HEK293 (cell line): ENCODE results near the gene SRBD1.

Experiments
- CTCF ChIA-PET: fragments of 350-600 bp; formaldehyde crosslinking; extraction: SDS; loops from one replicate; lab custom pipeline; 2021; ENCODE audit warnings: antibody characterized with exemption; lab: Yijun Ruan, JAX
- POLR2A ChIA-PET: fragments of 300-600 bp; formaldehyde crosslinking; extraction: SDS; loops from one replicate; lab custom pipeline; 2020; ENCODE audit warnings: antibody characterized with exemption, inconsistent platforms; lab: Yijun Ruan, JAX
- H3K27ac ChIP-seq: fragments of 200-500 bp; sonication (Bioruptor generic); 2 replicates; pipeline ENCODE4 v1.5.1; 2014; ENCODE audit warnings: low read depth, low read length, control low read depth, inconsistent platforms; ENCODE audit errors: extremely low read depth
- H3K36me3 ChIP-seq, 2 experiments: fragments of 200-500 bp in 1 of 2; sonication (Bioruptor generic) in 1 of 2; 1 replicate in 1 of 2; 2 replicates in 1 of 2; pipeline ENCODE4 v1.5.1; 2014 to 2017; ENCODE audit warnings: inconsistent platforms in 2 of 2, low read length in 2 of 2; ENCODE audit not compliant: control insufficient read depth in 2 of 2, insufficient read depth in 1 of 2
- H3K4me1 ChIP-seq: fragments of 200-500 bp; sonication (Bioruptor generic); 2 replicates; pipeline ENCODE4 v1.5.1; 2014; ENCODE audit warnings: mild to moderate bottlenecking, low read length, inconsistent platforms; ENCODE audit not compliant: control insufficient read depth, insufficient read depth
- H3K4me3 ChIP-seq: 2 replicates; pipeline ENCODE4 v1.5.1; 2011; ENCODE audit warnings: low read depth, mild to moderate bottlenecking, control low read depth, low read length, moderate library complexity
- H3K9me3 ChIP-seq: fragments of 200-500 bp; sonication (Bioruptor generic); 2 replicates; pipeline ENCODE4 v1.5.1; 2014; ENCODE audit warnings: low read depth, low read length, inconsistent platforms; ENCODE audit not compliant: control insufficient read depth, insufficient read depth
- ELK4 ChIP-seq: IDR thresholded peaks from 2 replicates; pipeline ENCODE4 v1.6.1; 2011; ENCODE audit warnings: mild to moderate bottlenecking, low read depth, low read length, borderline replicate concordance
- FEZF1 ChIP-seq: fragments of 450-650 bp; formaldehyde crosslinking; IDR thresholded peaks from 2 replicates; pipeline ENCODE4 v1.5.1; 2016; ENCODE audit warnings: missing biosample characterization, missing genetic modification characterization
- GLIS1 ChIP-seq: fragments of 450-650 bp; formaldehyde crosslinking; IDR thresholded peaks from 2 replicates; pipeline ENCODE4 v1.5.1; 2016; ENCODE audit warnings: missing biosample characterization, missing genetic modification characterization
- IKZF3 ChIP-seq: fragments of 450-650 bp; IDR thresholded peaks from 2 replicates; pipeline ENCODE4 v1.5.0; 2018; ENCODE audit warnings: missing biosample characterization, mild to moderate bottlenecking, missing genetic modification characterization, moderate library complexity
- PRDM1 ChIP-seq: fragments of 450-650 bp; formaldehyde crosslinking; IDR thresholded peaks from 2 replicates; pipeline ENCODE4; 2016; ENCODE audit warnings: missing biosample characterization, missing genetic modification characterization
- SCRT2 ChIP-seq: fragments of 450-650 bp; formaldehyde crosslinking; IDR thresholded peaks from 2 replicates; pipeline ENCODE4 v1.5.1; 2016; ENCODE audit warnings: missing biosample characterization, missing genetic modification characterization
- SP7 ChIP-seq: fragments of 450-650 bp; formaldehyde crosslinking; IDR thresholded peaks from 2 replicates; pipeline ENCODE4 v1.5.1; 2016; ENCODE audit warnings: missing biosample characterization, missing genetic modification characterization
- TRIM28 ChIP-seq: IDR thresholded peaks from 2 replicates; pipeline ENCODE4 v1.6.1; 2011; ENCODE audit warnings: low read length, control low read depth, borderline replicate concordance
- ZBTB17 ChIP-seq: fragments of 450-650 bp; formaldehyde crosslinking; IDR thresholded peaks from 2 replicates; pipeline ENCODE4 v1.5.1; 2016; ENCODE audit warnings: missing biosample characterization, missing genetic modification characterization
- ZBTB48 ChIP-seq: fragments of 450-650 bp; formaldehyde crosslinking; IDR thresholded peaks from 2 replicates; pipeline ENCODE4 v1.5.1; 2016; ENCODE audit warnings: missing biosample characterization, missing genetic modification characterization
- ZBTB8A ChIP-seq: fragments of 450-650 bp; formaldehyde crosslinking; IDR thresholded peaks from 2 replicates; pipeline ENCODE4 v1.5.1; 2016; ENCODE audit warnings: missing biosample characterization, missing genetic modification characterization
- ZEB2 ChIP-seq: fragments of 450-650 bp; formaldehyde crosslinking; IDR thresholded peaks from 2 replicates; pipeline ENCODE4 v1.5.1; 2016; ENCODE audit warnings: missing biosample characterization, missing genetic modification characterization
- ZFHX2 ChIP-seq: fragments of 450-650 bp; formaldehyde crosslinking; conservative IDR thresholded peaks from 2 replicates; pipeline ENCODE4 v1.5.1; 2016; ENCODE audit warnings: missing biosample characterization, missing genetic modification characterization
- ZFP3 ChIP-seq: fragments of 450-650 bp; formaldehyde crosslinking; IDR thresholded peaks from 2 replicates; pipeline ENCODE4 v1.5.1; 2016; ENCODE audit warnings: low read depth, missing biosample characterization, missing genetic modification characterization
- ZFP69B ChIP-seq: fragments of 450-650 bp; formaldehyde crosslinking; IDR thresholded peaks from 2 replicates; pipeline ENCODE4 v1.5.1; 2016; ENCODE audit warnings: missing biosample characterization, missing genetic modification characterization
- ZIC2 ChIP-seq: fragments of 450-650 bp; formaldehyde crosslinking; IDR thresholded peaks from 2 replicates; pipeline ENCODE4 v1.5.1; 2016; ENCODE audit warnings: missing biosample characterization, missing genetic modification characterization
- ZNF16 ChIP-seq: fragments of 450-650 bp; formaldehyde crosslinking; IDR thresholded peaks from 2 replicates; pipeline ENCODE4 v1.5.1; 2016; ENCODE audit warnings: low read depth, missing biosample characterization, missing genetic modification characterization
- ZNF2 ChIP-seq: fragments of 450-650 bp; formaldehyde crosslinking; IDR thresholded peaks from 2 replicates; pipeline ENCODE4 v1.5.1; 2016; ENCODE audit warnings: missing biosample characterization, missing genetic modification characterization
- ZNF221 ChIP-seq: fragments of 450-650 bp; formaldehyde crosslinking; IDR thresholded peaks from 2 replicates; pipeline ENCODE4 v1.5.1; 2017; ENCODE audit warnings: missing biosample characterization, missing genetic modification characterization, borderline replicate concordance
- ZNF223 ChIP-seq: fragments of 450-650 bp; formaldehyde crosslinking; IDR thresholded peaks from 2 replicates; pipeline ENCODE4 v1.5.1; 2016; ENCODE audit warnings: missing biosample characterization, missing genetic modification characterization
- ZNF394 ChIP-seq: fragments of 450-650 bp; formaldehyde crosslinking; IDR thresholded peaks from 2 replicates; pipeline ENCODE4 v1.5.1; 2016; ENCODE audit warnings: missing biosample characterization, missing genetic modification characterization, mild to moderate bottlenecking, moderate library complexity, borderline replicate concordance
- ZNF473 ChIP-seq: fragments of 450-650 bp; formaldehyde crosslinking; IDR thresholded peaks from 2 replicates; pipeline ENCODE4 v1.5.1; 2017; ENCODE audit warnings: missing biosample characterization, missing genetic modification characterization
- ZNF558 ChIP-seq: fragments of 450-650 bp; formaldehyde crosslinking; IDR thresholded peaks from 2 replicates; pipeline ENCODE4 v1.5.1; 2016; ENCODE audit warnings: missing biosample characterization, missing genetic modification characterization
- ZNF626 ChIP-seq: fragments of 450-650 bp; sonication (Bioruptor Pico); formaldehyde crosslinking; IDR thresholded peaks from 2 replicates; pipeline ENCODE4 v1.5.1; 2018; ENCODE audit warnings: missing biosample characterization, missing genetic modification characterization, inconsistent platforms
- ZNF629 ChIP-seq: fragments of 450-650 bp; formaldehyde crosslinking; IDR thresholded peaks from 2 replicates; pipeline ENCODE4 v1.5.1; 2017; ENCODE audit warnings: missing biosample characterization, missing genetic modification characterization
- ZNF639 ChIP-seq: fragments of 450-650 bp; formaldehyde crosslinking; IDR thresholded peaks from 2 replicates; pipeline ENCODE4 v1.5.1; 2016; ENCODE audit warnings: missing biosample characterization, missing genetic modification characterization
- ZNF658 ChIP-seq: fragments of 450-650 bp; formaldehyde crosslinking; IDR thresholded peaks from 2 replicates; pipeline ENCODE4; 2016; ENCODE audit warnings: missing biosample characterization, missing genetic modification characterization
- ZNF792 ChIP-seq: fragments of 450-650 bp; formaldehyde crosslinking; IDR thresholded peaks from 2 replicates; pipeline ENCODE4 v1.5.1; 2016; ENCODE audit warnings: missing biosample characterization, missing genetic modification characterization
- ZNF843 ChIP-seq: fragments of 450-650 bp; formaldehyde crosslinking; IDR thresholded peaks from 2 replicates; pipeline ENCODE4 v1.5.1; 2016; ENCODE audit warnings: missing biosample characterization, missing genetic modification characterization
- ZXDB ChIP-seq: fragments of 450-650 bp; formaldehyde crosslinking; IDR thresholded peaks from 2 replicates; pipeline ENCODE4 v1.5.1; 2016; ENCODE audit warnings: missing biosample characterization, missing genetic modification characterization
- TF ChIP-seq, protein P1 (sequence below): fragments of 450-650 bp; IDR thresholded peaks from 2 replicates; pipeline ENCODE4 v1.5.1; 2018; ENCODE audit warnings: missing biosample characterization, mild to moderate bottlenecking, missing genetic modification characterization
- TF ChIP-seq, protein P2 (sequence below): fragments of 450-650 bp; formaldehyde crosslinking; IDR thresholded peaks from 2 replicates; pipeline ENCODE4 v1.5.1; 2017; ENCODE audit warnings: missing biosample characterization, missing genetic modification characterization

The SRBD1 gene

GRCh38 chr2:45397292-45397691 lies 213.8 kb downstream of the SRBD1 start:
- TF ChIP-seq ZNF792 (no peak), ZNF558 (tag by site-specific recombination) (no peak), ZFHX2 (tag by site-specific recombination) (no peak), ZNF394 (no peak), ZNF221 (tag by site-specific recombination) (no peak), SP7 (tag by site-specific recombination) (no peak), ZNF2 (tag by site-specific recombination) (no peak), PRDM1 (no peak), ZNF223 (no peak), ELK4 (no peak), ZNF473 (tag by site-specific recombination) (no peak), ZNF658 (tag by site-specific recombination) (no peak), ZFP3 (tag by site-specific recombination) (no peak), SCRT2 (tag by site-specific recombination) (no peak)
- Histone ChIP-seq H3K4me1 (peaks cover 11% of the 10 kb centered on the region), H3K4me3 (no peak overlapping the region), H3K9me3 (no peaks in the 10 kb centered on the region), H3K27ac (no peak overlapping the region), H3K36me3 (peaks cover 0 to 5% of the 10 kb centered on the region in 2 experiments; a peak in 1 of 3 replicates)
- ChIA-PET CTCF (interaction anchor here (0.6 to 1.3 kb wide), 2 partner anchors 17 to 228 kb away, joined by 3 to 4 read pairs; no protein-coding TSS in a partner anchor), POLR2A (no interaction called here)

GRCh38 chr2:45396671-45397070 lies 214.4 kb downstream of the SRBD1 start:
- POLR2A ChIA-PET: no interaction called here

More at GRCh38 chr2:45396671-45397070, 214.4 kb downstream of the SRBD1 start:
- TF ChIP-seq GLIS1 (peak; percentile 14; the same call in 1 of the 2 replicates), ZNF639 (tag by site-specific recombination) (no peak), ZXDB (tag by site-specific recombination) (0 out of 2 replicates have a peak, but pooled peaks have one; percentile 29), FEZF1 (tag by site-specific recombination) (peak; percentile 13; the same call in 1 of the 2 replicates), ZFP69B (tag by site-specific recombination) (no peak), ZBTB17 (tag by site-specific recombination) (peak; percentile 32; the same call in 1 of the 2 replicates), IKZF3 (peak; percentile 54), SCRT2 (tag by site-specific recombination) (0 out of 2 replicates have a peak, but pooled peaks have one; percentile 18), ZEB2 (peak; percentile 63), ZBTB48 (tag by site-specific recombination) (no peak), ZNF629 (peak; percentile 49; the same call in 1 of the 2 replicates), ZIC2 (tag by site-specific recombination) (0 out of 2 replicates have a peak, but pooled peaks have one; percentile 13), ZNF16 (tag by site-specific recombination) (no peak), TRIM28 (no peak; the same call in 1 of the 2 replicates), ZNF626 (tag by site-specific recombination) (no peak), ZBTB8A (tag by site-specific recombination) (peak; percentile 22; the same call in 1 of the 2 replicates), SP7 (tag by site-specific recombination) (0 out of 2 replicates have a peak, but pooled peaks have one; percentile 34), ZNF843 (tag by site-specific recombination) (peak; percentile 49; the same call in 1 of the 2 replicates)
- TF ChIP-seq, protein P1, sequence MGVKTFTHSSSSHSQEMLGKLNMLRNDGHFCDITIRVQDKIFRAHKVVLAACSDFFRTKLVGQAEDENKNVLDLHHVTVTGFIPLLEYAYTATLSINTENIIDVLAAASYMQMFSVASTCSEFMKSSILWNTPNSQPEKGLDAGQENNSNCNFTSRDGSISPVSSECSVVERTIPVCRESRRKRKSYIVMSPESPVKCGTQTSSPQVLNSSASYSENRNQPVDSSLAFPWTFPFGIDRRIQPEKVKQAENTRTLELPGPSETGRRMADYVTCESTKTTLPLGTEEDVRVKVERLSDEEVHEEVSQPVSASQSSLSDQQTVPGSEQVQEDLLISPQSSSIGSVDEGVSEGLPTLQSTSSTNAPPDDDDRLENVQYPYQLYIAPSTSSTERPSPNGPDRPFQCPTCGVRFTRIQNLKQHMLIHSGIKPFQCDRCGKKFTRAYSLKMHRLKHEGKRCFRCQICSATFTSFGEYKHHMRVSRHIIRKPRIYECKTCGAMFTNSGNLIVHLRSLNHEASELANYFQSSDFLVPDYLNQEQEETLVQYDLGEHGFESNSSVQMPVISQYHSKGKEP (tag by site-specific recombination): peak; percentile 22; the same call in 1 of the 2 replicates
- TF ChIP-seq, protein P2, sequence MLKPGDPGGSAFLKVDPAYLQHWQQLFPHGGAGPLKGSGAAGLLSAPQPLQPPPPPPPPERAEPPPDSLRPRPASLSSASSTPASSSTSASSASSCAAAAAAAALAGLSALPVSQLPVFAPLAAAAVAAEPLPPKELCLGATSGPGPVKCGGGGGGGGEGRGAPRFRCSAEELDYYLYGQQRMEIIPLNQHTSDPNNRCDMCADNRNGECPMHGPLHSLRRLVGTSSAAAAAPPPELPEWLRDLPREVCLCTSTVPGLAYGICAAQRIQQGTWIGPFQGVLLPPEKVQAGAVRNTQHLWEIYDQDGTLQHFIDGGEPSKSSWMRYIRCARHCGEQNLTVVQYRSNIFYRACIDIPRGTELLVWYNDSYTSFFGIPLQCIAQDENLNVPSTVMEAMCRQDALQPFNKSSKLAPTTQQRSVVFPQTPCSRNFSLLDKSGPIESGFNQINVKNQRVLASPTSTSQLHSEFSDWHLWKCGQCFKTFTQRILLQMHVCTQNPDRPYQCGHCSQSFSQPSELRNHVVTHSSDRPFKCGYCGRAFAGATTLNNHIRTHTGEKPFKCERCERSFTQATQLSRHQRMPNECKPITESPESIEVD (tag by site-specific recombination): peak; percentile 79
- peaks cover 0 to 5% of the 10 kb centered on the region in 2 experiments; a peak in 1 of 3 replicates for H3K36me3 ChIP-seq
- CTCF ChIA-PET: interaction anchor here (1.3 kb wide), 1 partner anchor 17 kb away, joined by 3 read pairs; no protein-coding TSS in a partner anchor
- no peak overlapping the region for H3K27ac ChIP-seq
- peaks cover 11% of the 10 kb centered on the region for H3K4me1 ChIP-seq
- no peaks in the 10 kb centered on the region for H3K9me3 ChIP-seq
- no peak overlapping the region for H3K4me3 ChIP-seq
